Stimulated activated CD8-positive, alpha-beta memory T cell treated with anti-CD3 and anti-CD28 coated beads, Interleukin-7, amount 100 ng/mL, for 24 hours (primary cell): Measurements from ENCODE around the gene UBE2I.
"Not testable (repeated sequence)": the region's sequence is repeated elsewhere in the genome, so short reads cannot be mapped to it uniquely, and the experiment has no call there.

ENCODE experiments used
- DNase-seq: peaks from one replicate; pipeline ENCODE4 v3.0.0-alpha.2; 2020; ENCODE audit warnings: low read depth

Gene UBE2I

DNA sequence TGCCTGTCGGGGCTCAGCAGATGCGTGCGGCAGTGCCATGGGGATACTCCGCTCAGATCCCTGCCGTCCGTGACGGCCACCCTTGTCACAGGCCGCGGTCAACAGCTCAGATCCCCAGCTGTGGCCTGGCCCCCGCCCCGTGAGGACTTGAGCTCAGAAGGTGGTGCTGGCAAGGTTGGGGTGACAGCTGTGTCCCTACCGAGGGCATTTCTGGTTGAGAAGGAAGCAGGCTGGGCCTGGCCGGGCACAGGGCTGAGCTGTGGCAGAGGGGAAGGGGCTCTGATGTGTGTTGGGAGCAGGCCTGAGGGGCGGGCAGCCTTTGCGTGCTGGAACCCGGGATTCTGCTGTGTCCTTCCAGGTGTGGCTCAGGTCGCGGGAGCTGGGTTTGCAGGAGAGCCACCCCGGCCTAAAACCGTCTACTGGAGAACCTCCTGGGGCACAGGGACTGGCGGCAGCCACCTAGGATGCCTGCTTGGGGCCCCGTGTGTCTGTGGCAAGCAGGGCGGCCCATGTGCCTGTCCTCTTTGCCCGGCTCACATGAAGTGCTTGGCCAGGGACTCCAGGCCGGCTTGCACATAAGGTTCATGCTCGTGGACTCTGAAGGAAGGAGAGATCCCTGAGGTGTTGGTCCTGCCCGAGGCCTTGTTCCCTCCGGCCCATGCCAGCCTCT lies 5.1 kb downstream of the UBE2I start:
- DNase-seq, result no peak

DNA sequence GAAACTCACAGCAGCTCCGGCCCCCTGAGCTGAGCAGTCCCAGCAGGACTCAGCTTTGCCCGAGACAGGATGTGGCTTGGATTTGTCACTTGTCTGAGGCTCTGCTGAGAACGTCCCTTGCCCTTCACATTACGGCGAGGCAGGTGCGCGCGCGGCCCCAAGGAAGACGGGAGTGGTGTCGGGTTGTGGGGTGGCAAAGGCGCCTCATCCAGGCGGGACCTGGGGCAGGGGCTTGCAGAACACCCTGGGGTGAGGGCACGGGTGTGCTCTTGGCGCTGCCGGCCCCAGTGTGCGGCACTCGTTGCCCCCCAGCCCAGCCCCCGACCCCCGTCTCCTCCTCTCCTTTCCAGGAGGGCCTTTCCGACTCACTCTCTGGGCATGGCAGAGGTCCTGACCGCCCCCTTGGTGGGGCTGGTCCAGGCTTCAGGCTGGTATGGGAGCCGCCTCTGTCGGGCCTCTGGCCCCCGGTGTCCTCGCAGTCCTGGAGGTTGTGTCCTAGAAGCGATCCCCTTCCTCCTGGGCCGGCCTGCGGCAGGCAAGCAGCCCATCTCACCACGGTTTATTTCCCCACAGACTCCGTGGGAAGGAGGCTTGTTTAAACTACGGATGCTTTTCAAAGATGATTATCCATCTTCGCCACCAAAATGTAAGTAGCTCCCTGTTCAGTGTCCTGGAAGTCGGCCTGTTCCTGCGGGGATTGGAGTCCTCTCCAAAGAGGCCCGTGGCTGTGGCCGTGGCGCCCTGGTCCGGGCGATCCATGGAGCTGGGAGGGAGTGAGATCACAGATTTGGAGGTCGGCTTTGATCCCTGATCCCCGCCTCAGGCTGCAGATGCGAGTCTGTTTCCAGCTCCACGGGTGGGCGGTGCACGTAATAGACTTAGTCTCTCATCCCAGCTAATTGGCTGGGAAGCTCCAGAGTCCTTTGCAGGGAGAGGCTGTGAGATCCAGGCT lies 5.9 kb downstream of the UBE2I start:
- DNase-seq, result no peak

DNA sequence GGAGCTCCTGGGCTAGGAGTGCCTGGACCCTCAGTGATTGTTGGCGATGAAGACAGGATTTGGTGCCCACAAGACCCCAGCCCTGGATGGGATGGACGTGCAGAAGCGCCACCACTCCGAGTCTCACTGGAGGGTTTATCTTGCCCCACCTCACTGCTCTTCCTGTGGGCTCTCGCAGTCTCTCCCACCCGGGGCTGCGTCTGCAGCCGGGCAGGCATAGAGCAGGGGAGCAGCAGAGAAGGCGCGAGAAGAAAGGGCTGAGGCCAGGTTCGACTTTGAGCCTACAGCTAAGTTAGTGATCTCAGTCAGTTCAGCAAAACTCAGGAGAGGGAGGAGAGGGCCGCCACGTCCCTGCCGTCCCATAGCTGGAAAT lies 6.6 kb downstream of the UBE2I start:
- DNase-seq, result no peak

DNA sequence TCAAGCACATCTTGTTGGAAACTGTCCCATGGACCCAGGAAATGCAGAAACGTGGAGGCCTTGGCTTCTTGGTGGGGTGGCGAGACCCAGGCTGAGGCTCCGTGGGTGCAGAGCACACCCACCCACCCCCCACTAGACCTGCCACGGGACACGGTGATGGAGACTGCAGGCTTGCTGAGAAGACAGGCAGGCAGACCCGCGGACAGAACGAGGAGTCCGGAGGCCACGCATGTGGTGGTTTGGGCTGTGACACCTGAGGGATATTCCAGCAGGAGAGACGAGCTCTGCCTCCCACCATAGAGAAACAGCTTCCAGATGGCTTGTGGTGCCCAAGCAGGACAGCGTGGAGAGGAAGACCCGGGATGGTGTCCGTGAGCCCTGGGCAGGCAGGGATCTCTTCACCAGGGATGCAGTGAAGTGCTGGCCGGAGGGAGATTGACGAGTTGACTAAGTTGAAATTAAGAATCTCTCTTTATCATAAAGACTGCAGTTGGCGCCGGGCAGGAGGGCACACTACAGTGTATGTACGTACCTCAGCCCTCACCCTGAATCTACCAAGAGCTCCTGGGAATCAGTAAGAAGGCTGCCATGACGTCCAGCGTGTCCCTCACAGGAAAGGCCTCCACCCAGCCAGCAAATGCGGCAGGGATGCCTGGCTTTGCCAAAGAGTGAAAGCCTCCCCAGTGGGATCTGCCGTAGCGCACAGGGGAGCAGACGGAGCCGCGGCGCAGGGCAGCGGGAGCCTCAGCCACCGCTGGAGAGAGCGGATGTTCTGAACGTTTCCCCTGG lies 8.2 kb downstream of the UBE2I start:
- no peak for DNase-seq

DNA sequence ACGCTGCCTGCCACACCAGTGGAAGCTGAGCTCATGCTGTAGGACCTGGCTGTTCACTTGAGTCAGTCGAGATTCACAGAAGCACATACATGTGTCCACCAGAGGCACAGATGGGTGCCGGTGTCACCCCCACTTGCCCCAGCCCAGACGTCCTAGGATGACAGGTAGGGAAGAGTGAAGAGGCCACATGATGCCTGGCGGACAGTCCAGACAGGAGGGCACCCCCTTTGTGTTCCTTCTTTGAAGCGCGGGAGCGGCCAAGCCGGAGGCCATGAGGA lies 8.8 kb downstream of the UBE2I start:
- DNase-seq, result no peak

DNA sequence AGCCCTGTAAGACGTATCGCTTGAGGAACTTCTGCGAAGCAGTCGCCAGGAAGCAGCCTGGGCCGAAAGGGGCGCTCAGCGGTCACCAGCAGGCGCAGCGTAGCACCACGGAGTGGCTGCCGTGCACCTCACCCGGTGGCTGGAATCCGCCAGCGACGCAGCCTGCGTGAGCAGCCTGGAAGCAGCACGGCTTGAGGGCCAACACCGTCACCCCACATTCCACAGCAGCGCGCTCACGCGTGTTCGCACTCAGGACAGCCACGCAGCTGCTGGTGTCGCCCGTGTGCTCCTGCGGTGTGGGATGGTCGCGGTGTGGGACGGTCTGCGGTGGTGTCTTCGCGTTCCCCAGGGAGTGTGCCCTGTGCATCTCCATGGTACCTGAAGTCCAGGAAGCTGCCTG lies 9.6 kb downstream of the UBE2I start:
- DNase-seq, result no peak

DNA sequence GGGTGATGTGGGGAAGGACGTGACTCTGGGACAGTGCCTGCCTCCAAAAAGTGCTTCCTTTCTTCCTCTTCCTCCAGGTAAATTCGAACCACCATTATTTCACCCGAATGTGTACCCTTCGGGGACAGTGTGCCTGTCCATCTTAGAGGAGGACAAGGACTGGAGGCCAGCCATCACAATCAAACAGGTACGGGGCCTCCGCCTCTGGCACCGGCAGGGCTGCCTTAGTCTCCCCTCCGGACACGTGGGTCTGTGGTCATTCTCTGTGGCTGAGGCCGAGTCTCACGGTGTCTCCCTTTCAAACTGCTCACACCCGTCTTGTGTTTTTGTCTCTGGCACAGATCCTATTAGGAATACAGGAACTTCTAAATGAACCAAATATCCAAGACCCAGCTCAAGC lies 10.7 kb downstream of the UBE2I start:
- no peak for DNase-seq

DNA sequence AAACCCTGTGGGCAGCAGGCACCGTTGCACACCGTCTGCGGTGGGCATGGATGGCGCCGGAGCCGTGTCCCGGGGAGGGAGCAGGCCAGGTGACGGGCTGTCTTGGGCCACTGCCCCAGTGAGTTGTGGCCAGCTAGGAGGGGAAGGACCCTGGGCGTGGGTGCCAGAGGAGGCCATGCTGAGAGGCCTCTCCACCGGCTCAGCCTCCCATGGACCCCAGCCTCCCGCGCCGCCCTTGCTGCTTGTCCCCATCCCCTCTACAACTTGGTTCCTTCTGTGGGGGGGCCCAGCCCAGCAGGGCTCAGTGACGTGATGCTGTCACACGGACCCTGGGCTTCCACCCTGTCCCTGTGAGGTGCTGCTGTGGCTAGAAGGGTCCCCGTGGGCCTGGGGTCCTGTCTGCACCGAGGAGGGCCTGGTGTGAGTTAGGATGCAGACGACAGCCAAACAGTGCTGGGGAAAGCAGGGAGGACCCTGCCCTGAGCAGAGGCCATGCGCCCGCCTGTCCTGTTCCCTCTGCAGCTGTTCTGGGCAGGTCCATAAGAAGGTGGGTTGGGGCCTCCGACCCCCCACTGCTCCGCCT lies 11.3 kb downstream of the UBE2I start:
- DNase-seq, result no peak

DNA sequence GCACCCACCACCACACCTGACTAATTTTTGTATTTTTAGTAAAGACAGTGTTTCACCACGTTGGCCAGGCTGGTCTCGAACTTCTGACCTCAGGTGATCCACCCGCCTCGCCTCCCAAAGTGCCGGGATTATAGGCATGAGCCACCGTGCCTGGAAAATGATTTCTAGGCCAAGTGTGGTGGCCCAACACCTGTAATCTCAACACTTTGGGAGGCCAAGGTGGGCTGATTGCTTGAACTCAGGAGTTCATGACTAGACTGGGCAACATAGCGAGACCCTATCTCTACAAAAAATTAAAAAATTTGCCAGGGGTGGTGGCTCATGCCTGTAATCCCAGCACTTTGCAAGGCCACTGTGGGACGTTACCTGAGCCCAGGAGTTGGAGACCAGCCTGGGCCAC lies 13.0 kb downstream of the UBE2I start:
- no peak for DNase-seq

DNA sequence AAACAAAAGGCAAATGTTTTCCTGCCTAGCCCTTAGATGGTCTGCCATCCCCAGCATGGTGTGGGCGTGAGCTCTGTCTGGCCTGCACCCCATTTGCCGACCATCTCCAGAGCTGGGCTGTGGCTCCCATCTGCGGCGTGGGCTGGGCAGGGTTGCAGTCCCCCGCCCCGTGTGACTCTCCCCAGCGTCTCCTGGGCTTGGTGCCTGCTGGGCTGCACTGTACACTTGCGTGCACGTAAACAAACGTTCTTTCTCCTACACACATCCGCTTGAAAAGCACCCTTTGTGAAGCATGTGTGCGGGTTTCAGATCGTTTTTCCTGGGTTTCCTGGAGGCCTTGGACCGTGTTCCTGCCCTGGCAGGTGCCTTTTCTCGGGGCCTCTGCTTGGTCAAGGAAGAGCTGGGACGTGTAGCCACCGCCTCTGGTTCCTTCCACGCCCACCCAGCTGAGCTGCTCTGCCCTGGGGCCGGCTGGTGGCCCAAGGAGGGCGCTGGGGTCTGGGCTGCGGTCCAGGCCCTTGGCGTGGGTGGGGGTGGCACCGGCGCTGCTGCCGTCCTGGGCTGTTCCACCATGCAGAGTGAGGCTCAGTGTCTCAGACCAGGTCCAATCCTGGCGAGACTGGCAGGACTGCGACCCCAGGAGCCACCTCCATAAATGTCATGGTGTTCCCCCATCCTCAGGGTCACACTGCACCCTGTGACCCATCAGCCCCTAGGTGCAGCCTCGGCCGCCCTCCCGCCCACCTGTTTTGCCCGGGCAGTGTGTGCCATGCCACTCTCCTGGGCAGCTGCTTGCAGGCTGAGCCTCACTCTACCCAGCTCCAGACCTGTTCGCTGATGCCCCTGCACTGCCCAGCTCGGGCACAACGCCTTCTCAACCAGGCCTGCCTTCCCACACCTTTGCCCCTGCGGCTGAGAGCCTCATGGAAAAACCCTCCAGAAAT lies 14.1 kb downstream of the UBE2I start:
- no peak for DNase-seq

DNA sequence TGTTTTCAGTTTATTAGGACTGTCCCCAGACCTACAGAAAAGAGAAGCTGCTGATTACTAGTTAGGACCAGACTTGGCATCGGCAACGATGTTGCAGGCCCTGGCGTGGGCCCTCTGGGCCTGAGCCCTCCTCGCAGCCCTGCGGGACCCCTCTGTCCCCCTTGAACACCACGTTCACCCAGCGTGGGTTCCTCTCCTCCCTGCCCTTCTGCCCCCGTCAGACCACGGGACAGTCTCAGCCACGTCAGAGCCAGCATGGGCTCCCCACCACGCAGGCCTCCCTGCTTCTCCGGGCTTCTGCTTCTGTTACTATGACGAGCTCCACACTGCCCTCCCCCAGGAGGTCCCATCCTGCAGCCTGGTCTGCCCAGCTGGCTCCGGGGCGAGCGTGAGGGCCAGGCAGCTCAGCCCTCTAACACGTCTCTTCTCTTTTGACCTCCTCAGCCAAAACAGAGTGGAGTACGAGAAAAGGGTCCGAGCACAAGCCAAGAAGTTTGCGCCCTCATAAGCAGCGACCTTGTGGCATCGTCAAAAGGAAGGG lies 14.9 kb downstream of the UBE2I start:
- no peak for DNase-seq

DNA sequence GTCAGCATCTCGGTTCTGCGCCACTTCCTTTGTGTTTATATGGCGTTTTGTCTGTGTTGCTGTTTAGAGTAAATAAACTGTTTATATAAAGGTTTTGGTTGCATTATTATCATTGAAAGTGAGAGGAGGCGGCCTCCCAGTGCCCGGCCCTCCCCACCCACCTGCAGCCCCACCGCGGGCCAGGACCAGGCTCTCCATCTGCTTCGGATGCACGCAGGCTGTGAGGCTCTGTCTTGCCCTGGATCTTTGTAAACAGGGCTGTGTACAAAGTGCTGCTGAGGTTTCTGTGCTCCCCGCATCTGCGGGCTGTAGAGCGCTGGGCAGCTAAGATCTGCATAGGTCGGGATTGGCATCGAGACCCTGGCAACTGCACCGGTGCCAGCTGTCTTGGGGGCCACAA lies 15.8 kb downstream of the UBE2I start:
- no peak for DNase-seq

DNA sequence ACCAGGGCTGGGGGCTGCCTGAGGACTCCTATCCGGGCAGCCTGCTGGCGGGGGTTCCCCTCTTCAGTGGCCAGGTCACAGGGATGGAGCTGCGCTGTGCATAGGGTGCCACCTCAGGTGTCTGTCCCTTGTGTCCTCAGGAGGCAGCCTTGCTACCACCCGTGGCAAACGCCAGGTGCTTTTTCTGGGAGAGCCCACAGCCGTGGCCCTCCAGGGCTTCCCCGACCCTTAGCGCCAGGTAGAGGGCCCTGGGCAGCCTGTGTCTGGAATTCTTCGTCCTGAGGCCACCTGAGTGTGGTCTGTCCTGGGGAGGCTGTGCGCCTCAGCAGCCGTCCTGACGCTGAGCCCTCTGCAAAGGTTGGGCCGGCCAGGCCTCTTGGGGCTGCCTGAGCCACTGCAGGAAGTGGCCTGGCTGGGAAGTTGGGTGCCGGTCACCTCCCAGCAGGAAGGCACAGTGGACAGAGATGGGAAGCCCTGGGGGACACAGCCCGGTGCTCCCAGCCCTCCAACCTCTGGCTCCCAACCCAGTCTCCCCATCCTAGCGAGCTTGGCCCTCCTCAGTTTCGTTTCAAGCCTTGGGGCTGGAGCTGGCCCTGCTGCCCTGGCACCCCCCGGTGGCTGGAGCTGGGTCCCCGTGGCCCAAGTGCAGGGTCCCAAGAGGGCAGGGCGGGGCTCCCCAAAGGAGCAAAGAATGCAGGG lies 16.4 kb downstream of the UBE2I start:
- DNase-seq, result no peak

DNA sequence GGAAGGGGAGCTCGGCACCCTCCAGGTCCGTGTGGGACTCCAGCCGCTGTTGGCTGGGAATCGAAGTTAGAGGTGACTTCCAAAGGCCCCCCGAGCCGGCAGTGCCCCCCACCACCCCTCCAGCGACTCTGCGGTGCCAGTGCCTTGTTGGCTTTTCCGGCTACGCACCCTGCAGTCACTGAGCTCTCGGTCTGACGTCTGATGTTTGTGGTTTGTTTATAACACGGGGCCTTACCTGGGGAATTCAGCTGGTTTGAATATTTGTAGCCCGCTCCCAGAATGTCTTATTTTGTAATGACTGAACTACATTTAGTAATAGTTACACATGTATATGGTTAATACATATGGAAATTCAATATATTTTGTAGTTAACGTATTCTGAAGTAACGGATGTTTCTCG lies 17.0 kb downstream of the UBE2I start:
- DNase-seq, result no peak

DNA sequence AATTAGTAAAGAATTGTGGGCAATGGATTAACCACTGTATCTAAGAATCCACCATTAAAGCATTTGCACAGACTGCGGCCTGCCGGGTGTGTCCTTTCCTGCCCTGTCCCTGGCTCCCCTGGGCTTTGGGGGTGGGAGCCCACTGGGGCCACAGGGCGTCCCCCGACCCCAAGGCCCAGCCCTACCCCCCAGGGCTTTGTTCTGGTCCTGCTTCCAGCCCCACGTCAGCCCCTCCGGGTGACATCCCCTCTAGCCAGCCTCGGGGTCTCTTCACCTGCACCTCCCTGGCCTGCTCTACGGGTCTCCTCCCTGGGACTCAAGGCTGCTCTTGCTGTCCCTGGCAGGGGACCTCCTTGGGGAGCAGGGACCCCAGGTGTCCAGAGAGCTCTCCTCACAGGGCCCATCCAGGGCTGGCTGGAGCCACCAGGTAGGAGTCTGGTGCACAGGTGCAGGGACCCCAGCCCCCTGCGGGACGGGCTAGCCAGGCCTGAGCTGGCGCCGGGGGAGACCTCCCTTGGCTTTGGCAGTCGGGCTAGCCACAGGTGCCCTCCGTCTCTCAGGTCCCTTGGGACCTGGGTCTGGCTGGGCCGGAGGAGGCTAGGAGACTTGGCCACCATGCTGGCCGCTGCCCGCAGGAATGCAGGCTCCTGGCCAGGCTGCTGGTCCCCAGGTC lies 17.6 kb downstream of the UBE2I start:
- DNase-seq, result no peak

DNA sequence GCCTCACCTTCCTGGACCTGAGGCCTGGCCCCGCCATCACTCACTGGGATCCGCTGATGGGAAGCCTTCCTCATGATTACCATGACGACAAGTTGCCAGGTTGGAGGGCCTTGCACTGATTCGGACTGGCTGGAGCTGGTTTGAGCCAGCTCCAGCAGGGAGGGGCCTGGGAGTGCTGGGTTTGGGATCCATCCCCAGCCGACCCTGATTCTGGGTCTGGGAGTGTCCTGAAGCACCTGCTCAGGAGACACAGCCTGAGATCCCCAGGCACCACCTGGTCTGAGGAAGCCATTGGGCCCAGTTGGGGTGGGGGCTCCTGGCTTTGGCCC lies 18.1 kb downstream of the UBE2I start:
- no peak for DNase-seq

DNA sequence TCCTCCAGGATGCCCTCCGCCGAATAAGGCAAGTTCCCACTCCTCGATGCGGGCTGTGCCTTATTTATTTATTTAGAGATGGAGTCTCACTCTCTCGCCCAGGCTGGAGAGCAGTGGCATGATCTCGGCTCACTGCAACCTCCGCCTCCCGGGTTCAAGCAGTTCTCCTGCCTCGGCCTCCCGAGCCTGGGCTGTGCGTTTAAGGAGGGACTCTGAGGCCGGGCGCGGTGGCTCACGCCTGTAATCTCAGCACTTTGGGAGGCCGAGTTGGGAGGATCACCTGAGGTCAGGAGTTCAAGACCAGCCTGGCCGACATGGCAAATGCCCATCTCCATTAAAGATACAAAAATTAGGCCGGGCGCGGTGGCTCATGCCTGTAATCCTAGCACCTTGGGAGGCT lies 18.7 kb downstream of the UBE2I start:
- DNase-seq, result not testable (repeated sequence)

DNA sequence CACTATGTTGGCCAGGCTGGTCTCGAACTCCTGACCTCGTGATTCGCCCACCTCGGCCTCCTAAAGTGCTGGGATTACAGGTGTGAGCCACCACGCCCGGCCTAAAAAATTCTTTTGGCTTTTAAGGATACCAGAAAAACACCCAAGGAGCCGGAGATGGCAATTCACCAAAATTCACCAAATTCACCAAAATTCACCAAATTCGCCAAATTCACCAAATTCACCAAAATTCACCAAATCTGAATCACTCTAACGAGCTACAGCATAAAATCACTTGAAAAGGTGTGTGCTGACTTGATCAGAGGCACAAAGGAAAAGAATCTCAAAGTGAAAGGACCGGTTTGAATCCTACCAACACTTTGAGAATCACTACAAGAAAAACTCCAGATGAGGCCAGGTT lies 19.5 kb downstream of the UBE2I start:
- DNase-seq, result not testable (repeated sequence)

DNA sequence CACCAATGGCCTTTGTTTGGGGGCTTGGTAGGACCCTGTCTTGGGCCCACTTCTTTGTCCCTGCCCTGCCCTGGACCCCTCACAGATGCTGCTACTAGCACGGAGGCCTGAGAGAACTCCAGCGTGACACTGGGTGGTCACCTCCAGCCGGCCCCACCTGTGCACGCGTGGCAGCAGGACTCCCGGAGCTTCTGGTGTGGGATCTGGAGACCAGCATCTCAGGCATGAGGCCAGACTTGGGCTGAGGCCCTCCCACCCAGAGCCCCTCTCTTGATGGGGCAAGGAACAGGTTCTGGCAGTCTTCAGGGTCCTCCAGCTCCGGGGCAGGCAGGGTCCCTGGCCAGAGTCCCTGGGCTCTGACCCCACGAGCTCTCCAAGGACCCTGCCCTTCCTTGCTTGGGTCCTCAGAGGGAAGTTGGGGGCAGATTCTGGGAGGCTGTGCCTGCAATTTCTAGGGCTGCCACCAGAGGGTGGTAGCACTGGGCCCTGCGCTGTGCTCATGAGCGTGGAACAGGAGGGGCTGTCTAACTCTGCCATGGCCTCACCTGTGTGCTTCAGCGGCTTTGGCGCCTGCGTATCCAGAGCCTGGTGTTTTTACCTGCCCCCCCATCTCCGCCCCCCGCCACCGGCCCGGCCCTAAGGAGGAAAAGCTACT lies 21.0 kb downstream of the UBE2I start:
- DNase-seq, result no peak
